Mucosa of rectum (tissue), 2 donors: Measurements from ENCODE around the gene RNF41.
"Not testable (repeated sequence)": the region's sequence is repeated elsewhere in the genome, so short reads cannot be mapped to it uniquely, and the experiment has no call there.

Experiments
- H3K27ac ChIP-seq, 2 donors: one replicate each; pipeline ENCODE4 v1.7.0; 2013; ENCODE audit warnings: inconsistent platforms in 2 of 2, low read depth in 2 of 2, low read length in 2 of 2
- H3K27me3 ChIP-seq, 2 donors: one replicate each; pipeline ENCODE4 v1.7.0; 2013; ENCODE audit warnings: low read length in 2 of 2; ENCODE audit not compliant: control insufficient read depth in 2 of 2, insufficient read depth in 2 of 2
- H3K36me3 ChIP-seq, 2 donors: one replicate each; pipeline ENCODE4 v1.7.0; 2013; ENCODE audit warnings: low read length in 2 of 2; ENCODE audit not compliant: control insufficient read depth in 2 of 2, insufficient read depth in 2 of 2
- H3K4me1 ChIP-seq, 2 donors: one replicate each; pipeline ENCODE4 v1.7.0; 2013; ENCODE audit warnings: low read length in 2 of 2, mild to moderate bottlenecking in 1 of 2; ENCODE audit not compliant: control insufficient read depth in 2 of 2, insufficient read depth in 2 of 2
- H3K4me3 ChIP-seq, 2 donors: one replicate each; pipeline ENCODE4 v1.7.0; 2013; ENCODE audit warnings: low read length in 2 of 2
- H3K9ac ChIP-seq, 2 donors: one replicate each; pipeline ENCODE4 v1.7.0; 2013; ENCODE audit warnings: low read length in 2 of 2, low read depth in 1 of 2, mild to moderate bottlenecking in 1 of 2
- H3K9me3 ChIP-seq, 2 donors: one replicate each; pipeline ENCODE4 v1.7.0; 2013; ENCODE audit warnings: low read length in 2 of 2; ENCODE audit not compliant: control insufficient read depth in 2 of 2
- donor health status: healthy.
- donor health status: Normal muscosa, but diverticular disease.

The RNF41 gene

DNA sequence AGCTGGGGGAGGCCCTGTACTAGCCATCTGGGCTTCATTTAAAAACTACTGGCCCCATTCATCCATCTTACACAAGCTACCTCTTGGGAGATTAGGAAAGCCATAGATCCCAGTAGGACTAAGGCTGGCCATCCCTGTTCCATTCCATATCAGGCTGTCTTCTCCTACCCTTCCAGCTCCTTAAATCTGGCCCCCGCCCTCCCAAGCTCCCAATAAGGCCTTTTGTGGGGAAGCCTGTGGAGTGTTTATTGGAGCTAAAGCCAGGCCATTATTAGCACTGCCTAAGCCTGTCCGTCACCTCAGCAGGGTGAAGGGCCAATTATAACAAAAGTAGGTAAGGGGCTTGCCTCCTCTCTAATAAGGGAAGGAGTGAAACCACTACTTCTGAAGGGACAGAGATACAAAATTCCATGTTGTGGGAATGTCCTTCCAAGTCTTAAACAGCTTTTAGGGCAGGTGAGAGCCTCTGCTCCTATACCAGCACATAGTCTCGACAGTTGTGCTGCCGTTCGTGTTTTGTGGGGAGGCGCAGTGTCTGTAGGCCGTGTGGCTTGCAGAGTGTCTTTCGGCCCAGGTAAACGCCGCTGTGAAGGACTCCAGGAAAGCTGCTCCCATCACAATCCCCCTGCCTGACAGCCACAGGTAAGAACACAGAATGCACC, 59.9 kb downstream of the RNF41 start:
- no peaks in the 10 kb centered on the region for H3K27me3 ChIP-seq
- no peak overlapping the region for H3K9ac ChIP-seq
- H3K36me3 ChIP-seq: peaks cover 57 to 61% of the 10 kb centered on the region in 2 donors
- H3K4me1 ChIP-seq: peaks cover 20 to 25% of the 10 kb centered on the region in 2 donors
- H3K27ac ChIP-seq: peak overlapping the region; percentile 97 to 99
- peak overlapping the region in 1 of 2 donors; percentile 99 for H3K4me3 ChIP-seq
- no peaks in the 10 kb centered on the region for H3K9me3 ChIP-seq

DNA sequence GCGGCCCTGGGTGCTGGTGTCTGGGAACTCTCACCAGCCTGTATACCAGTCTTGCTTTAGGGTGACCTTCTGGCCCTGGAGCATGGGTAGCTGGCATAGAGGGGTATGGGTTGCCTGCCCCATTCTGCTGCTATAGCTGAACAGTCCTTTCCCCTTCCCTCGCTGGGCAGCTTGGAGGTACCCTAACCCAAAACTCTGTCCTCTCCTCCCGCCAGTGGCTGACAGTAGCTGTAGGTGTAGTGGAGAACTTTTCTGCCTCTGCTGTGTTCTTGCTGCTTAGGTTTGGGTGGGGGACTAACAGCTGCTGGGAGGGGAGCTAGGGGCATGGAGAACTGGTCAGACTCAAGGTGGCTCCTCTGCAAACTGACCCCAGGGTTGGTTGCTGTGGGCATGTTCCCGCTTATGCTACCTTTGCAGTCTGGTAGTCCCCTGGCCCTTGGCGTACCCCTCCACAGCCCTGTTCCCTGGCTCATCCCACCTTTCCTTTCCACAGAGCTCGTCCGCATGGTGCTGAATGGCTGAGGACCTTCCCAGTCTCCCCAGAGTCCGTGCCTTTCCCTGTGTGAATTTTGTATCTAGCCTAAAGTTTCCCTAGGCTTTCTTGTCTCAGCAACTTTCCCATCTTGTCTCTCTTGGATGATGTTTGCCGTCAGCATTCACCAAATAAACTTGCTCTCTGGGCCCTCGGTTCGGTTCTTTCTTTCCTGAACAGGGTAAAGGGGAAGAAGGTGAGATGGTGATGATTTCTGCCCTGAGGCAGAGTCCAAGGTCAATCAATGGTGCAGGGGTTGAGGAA, 60.6 kb downstream of the RNF41 start:
- Histone ChIP-seq H3K27me3 (no peaks in the 10 kb centered on the region), H3K36me3 (peaks cover 57 to 59% of the 10 kb centered on the region in 2 donors), H3K27ac (peak overlapping the region; percentile 97 to 99), H3K9ac (peak overlapping the region; percentile 99 to 100), H3K4me1 (peaks cover 20 to 25% of the 10 kb centered on the region in 2 donors), H3K9me3 (no peaks in the 10 kb centered on the region), H3K4me3 (peak overlapping the region; percentile 88 to 99)

DNA sequence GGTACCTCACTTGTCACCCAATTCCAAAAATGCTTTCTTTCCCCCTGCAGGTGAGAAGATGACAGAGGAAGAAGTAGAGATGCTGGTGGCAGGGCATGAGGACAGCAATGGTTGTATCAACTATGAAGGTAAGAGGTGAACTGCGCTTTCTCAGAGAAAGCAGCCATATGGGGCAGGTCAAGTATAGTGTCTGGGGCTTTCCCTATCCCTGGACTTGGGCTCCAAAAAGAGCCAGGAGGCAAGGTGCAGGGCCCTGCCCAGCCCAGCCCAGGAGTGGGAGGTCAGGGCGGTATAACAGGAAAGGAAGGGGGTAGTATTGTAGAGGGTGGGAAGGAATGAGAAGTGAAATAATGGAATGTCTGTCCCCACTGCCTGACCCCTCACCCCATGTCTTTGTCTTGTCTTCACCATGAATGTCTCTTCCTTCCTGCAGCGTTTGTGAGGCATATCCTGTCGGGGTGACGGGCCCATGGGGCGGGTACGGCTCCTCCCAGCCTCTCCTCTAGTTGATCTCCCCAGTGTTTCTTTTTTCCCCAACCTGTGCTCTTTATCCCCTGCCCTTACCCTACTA, 61.4 kb downstream of the RNF41 start:
- peak overlapping the region; percentile 97 to 99 for H3K27ac ChIP-seq
- peaks cover 49 to 52% of the 10 kb centered on the region in 2 donors for H3K36me3 ChIP-seq

DNA sequence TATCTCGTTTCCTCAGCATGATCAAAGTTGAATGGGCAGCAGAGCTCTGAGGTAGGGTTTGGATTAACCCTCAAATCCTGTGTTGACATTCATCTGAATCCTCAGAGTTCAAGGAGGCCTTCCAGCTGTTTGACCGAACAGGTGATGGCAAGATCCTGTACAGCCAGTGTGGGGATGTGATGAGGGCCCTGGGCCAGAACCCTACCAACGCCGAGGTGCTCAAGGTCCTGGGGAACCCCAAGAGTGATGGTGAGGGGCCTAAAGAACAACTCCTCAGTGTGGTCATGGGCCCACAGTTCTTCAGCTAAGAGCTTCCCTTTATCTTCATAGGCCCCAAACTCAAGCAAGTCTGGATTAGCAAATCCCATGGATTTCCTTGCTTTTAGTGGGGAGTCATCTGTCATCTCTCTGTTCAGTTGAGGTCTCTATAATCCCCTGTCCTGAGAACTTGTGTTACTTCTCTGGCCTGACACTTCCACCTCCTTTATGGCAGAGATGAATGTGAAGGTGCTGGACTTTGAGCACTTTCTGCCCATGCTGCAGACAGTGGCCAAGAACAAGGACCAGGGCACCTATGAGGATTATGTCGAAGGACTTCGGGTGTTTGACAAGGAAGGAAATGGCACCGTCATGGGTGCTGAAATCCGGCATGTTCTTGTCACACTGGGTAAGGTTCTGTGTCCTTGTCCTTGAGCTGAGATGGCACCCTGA, 62.1 kb downstream of the RNF41 start:
- no peaks in the 10 kb centered on the region for H3K27me3 ChIP-seq
- peak overlapping the region; percentile 99 to 100 for H3K9ac ChIP-seq
- H3K9me3 ChIP-seq: no peaks in the 10 kb centered on the region
- H3K27ac ChIP-seq: peak overlapping the region; percentile 97 to 99
- H3K4me1 ChIP-seq: peaks cover 20 to 25% of the 10 kb centered on the region in 2 donors
- peak overlapping the region; percentile 88 to 99 for H3K4me3 ChIP-seq
- H3K36me3 ChIP-seq: peaks cover 45 to 51% of the 10 kb centered on the region in 2 donors

More for the DNA sequence above, 61.4 kb downstream of the RNF41 start:
- Histone ChIP-seq H3K9ac (peak overlapping the region; percentile 99 to 100), H3K9me3 (no peaks in the 10 kb centered on the region), H3K4me3 (peak overlapping the region; percentile 88 to 99), H3K4me1 (peaks cover 20 to 25% of the 10 kb centered on the region in 2 donors), H3K27me3 (no peaks in the 10 kb centered on the region)

DNA sequence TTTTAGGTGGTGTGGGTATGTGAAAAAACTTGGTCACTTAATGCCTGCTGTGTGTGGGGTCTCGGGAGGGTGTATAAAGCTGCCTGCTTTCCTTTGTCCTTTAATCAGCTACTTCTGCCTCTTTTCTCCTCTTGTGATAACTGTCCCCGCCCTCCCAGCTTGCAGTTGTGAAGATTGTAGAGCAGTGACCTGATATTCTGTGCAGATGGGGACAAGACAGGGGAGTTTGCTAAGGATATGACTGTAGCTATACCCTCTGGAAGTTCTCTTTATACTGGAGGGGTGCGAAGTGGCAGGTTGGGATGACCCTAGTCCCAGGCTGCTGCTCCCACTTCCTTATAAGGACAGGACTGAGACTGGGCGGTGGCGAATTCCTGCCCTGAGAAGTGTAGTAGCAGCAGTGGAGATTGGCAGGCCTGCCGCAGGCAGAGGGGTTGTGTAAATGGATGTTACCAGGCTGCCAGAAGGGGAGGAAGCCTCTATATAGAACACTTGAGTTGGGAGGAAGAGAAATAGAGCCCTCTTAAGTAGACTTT, 62.7 kb downstream of the RNF41 start:
- peak overlapping the region; percentile 99 to 100 for H3K9ac ChIP-seq
- H3K36me3 ChIP-seq: peaks cover 41 to 46% of the 10 kb centered on the region in 2 donors
- H3K27me3 ChIP-seq: no peaks in the 10 kb centered on the region
- peaks cover 20 to 25% of the 10 kb centered on the region in 2 donors for H3K4me1 ChIP-seq
- H3K27ac ChIP-seq: peak overlapping the region; percentile 97 to 99
- peak overlapping the region; percentile 88 to 99 for H3K4me3 ChIP-seq
- H3K9me3 ChIP-seq: no peaks in the 10 kb centered on the region

DNA sequence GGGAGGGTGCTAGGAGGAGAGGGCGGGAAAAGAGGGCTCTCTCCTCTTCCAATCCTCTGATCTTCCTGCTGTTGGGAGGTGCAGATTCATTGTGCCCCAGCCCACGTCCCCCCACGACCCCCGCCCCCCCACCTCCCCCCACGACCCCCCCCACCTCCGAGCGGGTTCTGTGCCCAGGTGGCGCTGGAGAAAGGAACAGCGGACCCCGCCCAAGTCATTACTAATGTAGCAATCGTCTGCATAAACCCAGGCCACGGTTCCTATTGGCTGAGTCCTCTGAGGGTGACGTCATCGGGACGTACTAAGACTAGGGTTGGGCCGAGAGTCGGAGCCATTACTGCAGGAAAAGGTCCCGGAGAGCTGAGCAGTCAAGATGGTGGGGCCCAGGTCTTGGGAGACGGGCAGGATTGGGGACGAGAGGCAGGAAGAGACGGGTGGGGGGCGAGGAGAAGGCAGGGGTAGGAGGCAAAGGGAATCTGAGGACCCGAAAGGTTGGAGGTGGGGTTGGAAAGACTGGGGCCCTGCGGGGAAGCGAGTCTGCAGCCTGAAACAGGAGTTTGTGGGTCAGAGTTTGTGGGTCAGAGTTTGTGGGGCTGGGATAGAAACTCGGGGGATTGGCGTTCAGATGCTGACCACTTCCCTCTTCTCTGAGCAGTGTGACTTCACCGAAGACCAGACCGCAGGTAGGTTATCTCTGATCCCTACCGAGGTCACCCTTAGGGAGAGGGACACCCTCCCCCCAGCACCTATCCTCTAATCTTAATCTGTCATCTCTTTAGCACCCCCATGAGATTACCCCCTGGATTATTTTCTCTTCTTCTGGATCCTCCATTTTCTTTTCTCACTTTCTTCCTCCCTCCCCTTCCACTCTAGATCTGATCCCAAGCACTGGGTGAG, 63.4 kb downstream of the RNF41 start, which contains the start of gene MYL6:
TSS of gene MYL6 (plus strand) at position 331 of the 897 bp plus-strand sequence. CDS start at position 374, 43 bp downstream.
- Histone ChIP-seq H3K4me1 (peaks cover 21 to 25% of the 10 kb centered on the region in 2 donors), H3K9ac (peak within 1 kb of the TSS; percentile 99 to 100), H3K27ac (peak within 1 kb of the TSS; percentile 97 to 99), H3K9me3 (no peaks in the 10 kb centered on the region), H3K27me3 (no peaks in the 10 kb centered on the region), H3K36me3 (peaks cover 34 to 39% of the 10 kb centered on the region in 2 donors), H3K4me3 (peak within 1 kb of the TSS; percentile 88 to 99)

DNA sequence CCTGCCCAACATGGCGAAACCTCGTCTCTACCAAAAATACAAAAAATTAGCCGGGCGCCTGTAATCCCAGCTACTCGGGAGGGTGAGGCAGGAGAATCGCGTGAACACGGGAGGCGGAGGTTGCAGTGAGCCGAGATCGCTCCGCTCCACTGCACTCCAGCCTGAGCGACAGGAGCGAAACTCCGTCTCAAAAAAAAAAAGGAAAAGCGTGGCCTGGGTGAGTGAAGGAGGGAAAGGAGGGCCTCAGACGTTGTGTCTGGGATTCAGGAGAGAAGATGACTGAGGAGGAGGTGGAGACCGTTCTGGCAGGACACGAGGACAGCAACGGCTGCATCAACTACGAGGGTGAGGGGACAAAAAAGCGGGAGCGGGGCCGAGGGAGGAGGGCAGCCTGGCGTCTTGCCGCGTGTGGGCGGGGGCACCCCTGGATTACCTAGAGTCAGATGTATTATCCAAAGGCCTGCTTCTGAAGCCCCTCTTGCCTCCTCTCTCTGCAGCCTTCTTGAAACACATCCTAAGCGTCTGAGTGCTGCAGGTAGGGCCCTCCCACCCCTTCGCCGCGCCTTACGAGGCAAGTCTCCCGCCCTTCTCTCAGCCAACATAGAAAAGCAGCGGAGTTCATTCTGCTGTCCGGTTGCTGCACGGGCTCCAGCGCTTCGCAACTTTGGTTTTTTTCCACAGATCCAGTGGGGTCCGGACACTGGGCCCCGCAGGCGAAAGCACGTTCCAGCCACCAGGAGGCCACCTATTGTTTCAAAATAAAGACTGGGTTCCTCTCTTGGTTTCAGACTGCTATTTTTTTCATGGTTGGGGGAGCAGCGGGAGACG, 64.3 kb downstream of the RNF41 start:
- no peaks in the 10 kb centered on the region for H3K27me3 ChIP-seq
- peak overlapping the region; percentile 57 to 99 for H3K4me3 ChIP-seq
- H3K36me3 ChIP-seq: peaks cover 26 to 30% of the 10 kb centered on the region in 2 donors
- H3K4me1 ChIP-seq: peaks cover 29 to 30% of the 10 kb centered on the region in 2 donors
- peak overlapping the region; percentile 97 to 99 for H3K27ac ChIP-seq
- H3K9me3 ChIP-seq: no peaks in the 10 kb centered on the region
- H3K9ac ChIP-seq: peak overlapping the region; percentile 78 to 93

DNA sequence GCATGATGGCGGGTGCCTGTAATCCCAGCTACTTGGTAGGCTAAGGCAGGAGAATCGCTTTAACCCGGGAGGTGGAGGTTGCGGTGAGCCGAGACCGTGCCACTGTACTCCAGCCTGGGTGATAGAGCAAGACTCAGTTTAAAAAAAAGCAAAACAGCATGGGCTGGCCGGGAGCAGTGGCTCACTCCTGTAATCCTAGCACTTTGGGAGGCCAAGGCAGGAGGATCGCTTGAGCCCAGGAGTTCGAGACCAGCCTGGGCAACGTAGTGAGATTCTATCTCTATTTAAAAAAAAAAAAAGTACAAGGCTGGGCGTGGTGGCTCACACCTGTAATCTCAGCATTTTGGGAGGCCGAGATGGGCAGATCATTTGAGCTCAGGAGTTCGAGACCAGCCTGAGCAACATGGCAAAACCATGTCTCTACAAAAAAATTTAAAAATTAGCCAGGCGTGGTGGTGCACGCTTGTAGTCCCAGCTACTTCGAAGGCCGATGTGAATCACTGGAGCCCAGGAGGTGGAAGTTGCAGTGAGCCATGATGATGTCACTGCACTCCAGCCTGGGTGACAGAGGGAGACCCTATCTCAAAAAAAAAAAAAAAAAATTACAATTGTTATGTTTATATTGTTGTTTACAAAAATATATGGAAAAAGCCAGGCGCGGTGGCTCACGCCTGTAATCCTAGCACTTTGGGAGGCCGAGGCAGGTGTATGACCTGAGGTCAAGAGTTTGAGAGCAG, 65.1 kb downstream of the RNF41 start:
- not testable (repeated sequence) for H3K27me3 ChIP-seq, H3K9me3 ChIP-seq
- H3K36me3 ChIP-seq: peaks cover 20 to 24% of the 10 kb centered on the region in 2 donors
- peak overlapping the region; percentile 78 to 93 for H3K9ac ChIP-seq
- H3K4me1 ChIP-seq: peaks cover 31 to 32% of the 10 kb centered on the region in 2 donors
- peak overlapping the region in 1 of 2 donors; percentile 99 for H3K27ac ChIP-seq
- peak overlapping the region; percentile 57 to 99 for H3K4me3 ChIP-seq
